Measurements from ENCODE around the gene REEP5. TPM values are rescaled to one million over a fixed set of nuclear protein-coding genes. Genes with fewer than 3 reads are reported as not detected.
A peak's percentile ranks its signal among the peaks of the same experiment; 100 is the strongest.

REEP5 gene
- total and polyA plus RNA-seq, 5 experiments from 2014 or later = 33.1 to 59.2 (median 35.5) TPM

DNA sequence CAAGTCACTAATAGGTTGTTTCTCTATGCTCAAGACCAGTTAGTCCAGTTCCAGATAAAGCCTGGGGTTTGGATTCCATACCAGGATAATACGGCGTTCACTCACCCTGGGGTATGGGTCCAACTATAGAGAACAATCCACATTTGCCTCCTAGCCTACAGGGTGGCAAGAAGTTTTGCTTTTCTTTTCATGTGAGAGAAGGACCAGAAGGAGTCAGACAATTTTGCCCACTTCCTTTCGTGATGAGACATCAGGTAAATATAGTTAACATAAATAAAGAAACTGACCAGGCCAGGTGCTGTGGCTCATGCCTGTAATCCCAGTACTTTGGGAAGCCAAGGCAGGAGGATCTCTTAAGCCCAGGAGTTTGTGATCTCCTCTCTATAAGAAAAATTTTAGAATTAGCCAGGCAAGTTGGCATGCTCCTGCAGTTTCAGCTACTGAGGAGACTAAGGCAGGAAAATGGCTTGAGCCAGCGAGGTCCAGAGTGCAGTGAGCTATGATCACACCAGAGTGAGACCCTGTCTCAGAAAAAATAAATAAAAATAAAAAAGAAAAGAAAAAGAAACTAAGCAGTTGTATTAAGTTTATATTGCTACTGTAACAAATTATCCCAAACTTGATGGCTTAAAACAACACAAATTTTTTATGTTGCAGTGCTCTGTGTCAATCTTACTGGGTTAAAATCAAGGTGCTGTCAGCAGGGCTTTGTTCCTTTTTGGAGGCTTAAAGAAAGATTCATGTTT is 7.5 kb upstream of the REEP5 start:
- ATAC-seq (peak; percentile 5 to 18), DNase-seq (no peak)
- Mint-ChIP-seq H3K36me3 (no peaks in the 10 kb centered on the region), H3K4me3 (peak overlapping the region; percentile 13 to 80 (median 66)), H3K27ac (peak overlapping the region; percentile 6 to 82 (median 48)), H3K9me3 (peaks cover 0 to 1% (median 0%) of the 10 kb centered on the region in 9 donors), H3K4me1 (peaks cover 17 to 70% (median 40%) of the 10 kb centered on the region in 4 donors), H3K27me3 (no peaks in the 10 kb centered on the region)
- POLR2A ChIA-PET = interaction anchor here (0.6 to 2.2 kb wide), 3 partner anchors 8 to 58 kb away, joined by 4 to 19 read pairs (median 8); partner anchors contain the start of genes DCP2 and REEP5

DNA sequence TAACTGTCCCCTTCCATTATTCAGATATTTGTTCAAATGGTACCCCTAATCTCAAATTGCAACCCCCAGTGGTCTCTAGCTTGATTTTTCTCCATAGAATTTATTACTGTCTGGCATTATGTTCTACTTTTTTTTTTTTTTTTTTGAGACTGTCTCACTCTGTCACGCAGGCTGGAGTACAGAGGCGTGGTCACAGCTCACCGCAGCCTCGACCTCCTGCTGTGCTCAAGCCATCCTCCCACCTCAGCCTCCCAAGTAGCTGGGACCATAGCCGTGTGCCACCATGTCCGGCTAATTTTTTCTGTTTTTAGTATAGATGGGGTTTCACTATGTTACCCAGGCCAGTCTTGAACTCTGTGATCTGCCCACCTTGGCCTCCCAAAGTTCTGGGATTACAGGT is 2.0 kb upstream of the REEP5 start:
- H3K27ac Mint-ChIP-seq = peak overlapping the region; percentile 88 to 97 (median 94)
- no peaks in the 10 kb centered on the region for H3K27me3 Mint-ChIP-seq
- peaks cover 20 to 79% (median 53%) of the 10 kb centered on the region in 4 donors for H3K4me1 Mint-ChIP-seq
- H3K9me3 Mint-ChIP-seq = no peaks in the 10 kb centered on the region
- peaks cover 0 to 6% (median 0%) of the 10 kb centered on the region in 3 donors for H3K36me3 Mint-ChIP-seq
- DNase-seq (no peak), ATAC-seq (no peak)
- peak overlapping the region; percentile 78 to 97 (median 89) for H3K4me3 Mint-ChIP-seq
- POLR2A ChIA-PET = interaction anchor here (0.8 to 4.5 kb wide), 3 partner anchors 17 to 52 kb away, joined by 3 to 44 read pairs (median 3); partner anchors contain the start of gene DCP2

DNA sequence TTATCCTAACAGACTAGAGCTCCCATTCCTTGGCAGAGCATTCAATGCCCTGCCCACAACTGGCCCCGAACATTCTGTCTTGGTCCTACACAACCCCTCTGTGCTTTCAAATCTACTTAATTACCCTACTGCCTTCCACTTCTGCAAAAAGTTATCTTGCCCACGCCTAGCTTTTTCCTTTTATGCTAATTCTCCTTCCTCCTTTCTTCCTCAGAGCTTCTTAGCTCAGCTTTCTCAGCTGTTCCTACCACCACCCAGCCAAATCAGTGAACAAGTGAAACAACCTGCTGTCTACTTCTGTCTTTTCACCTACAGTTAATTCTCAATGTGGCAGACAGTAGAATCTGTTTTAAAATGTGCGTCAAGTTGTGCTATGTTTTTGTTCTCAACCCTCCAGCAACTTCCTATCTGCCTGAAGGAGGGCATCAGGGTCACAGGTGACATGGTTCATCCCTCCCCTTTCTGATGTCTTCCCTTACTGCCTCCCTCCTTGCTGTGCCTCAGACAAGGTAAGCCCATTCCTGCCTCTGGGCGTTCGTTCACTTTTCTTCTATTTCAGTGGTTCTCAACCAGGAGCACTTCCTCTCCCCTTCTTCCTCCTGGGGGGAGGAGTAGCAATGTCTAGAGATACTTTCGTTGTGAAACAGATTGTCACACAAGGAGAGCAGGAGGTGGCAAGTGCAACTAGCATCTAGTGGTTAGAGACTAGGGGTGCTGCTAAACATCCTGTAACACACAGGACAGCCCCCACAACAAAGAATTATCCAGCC is 1.3 kb upstream of the REEP5 start:
- Mint-ChIP-seq H3K4me3 (peak overlapping the region; percentile 78 to 97 (median 89)), H3K27me3 (no peaks in the 10 kb centered on the region), H3K27ac (peak overlapping the region; percentile 88 to 97 (median 94)), H3K9me3 (no peaks in the 10 kb centered on the region), H3K36me3 (peaks cover 0 to 13% (median 3%) of the 10 kb centered on the region in 3 donors), H3K4me1 (peaks cover 25 to 79% (median 54%) of the 10 kb centered on the region in 4 donors)
- DNase-seq = peak in 9 of 10 donors; percentile 6 to 72 (median 49)
- POLR2A ChIA-PET = interaction anchor here (0.9 to 4.5 kb wide), 5 partner anchors 36 to 64 kb away, joined by 3 to 44 read pairs (median 4); partner anchors contain the start of genes DCP2 and SRP19
- ATAC-seq = peak; percentile 22 to 61

DNA sequence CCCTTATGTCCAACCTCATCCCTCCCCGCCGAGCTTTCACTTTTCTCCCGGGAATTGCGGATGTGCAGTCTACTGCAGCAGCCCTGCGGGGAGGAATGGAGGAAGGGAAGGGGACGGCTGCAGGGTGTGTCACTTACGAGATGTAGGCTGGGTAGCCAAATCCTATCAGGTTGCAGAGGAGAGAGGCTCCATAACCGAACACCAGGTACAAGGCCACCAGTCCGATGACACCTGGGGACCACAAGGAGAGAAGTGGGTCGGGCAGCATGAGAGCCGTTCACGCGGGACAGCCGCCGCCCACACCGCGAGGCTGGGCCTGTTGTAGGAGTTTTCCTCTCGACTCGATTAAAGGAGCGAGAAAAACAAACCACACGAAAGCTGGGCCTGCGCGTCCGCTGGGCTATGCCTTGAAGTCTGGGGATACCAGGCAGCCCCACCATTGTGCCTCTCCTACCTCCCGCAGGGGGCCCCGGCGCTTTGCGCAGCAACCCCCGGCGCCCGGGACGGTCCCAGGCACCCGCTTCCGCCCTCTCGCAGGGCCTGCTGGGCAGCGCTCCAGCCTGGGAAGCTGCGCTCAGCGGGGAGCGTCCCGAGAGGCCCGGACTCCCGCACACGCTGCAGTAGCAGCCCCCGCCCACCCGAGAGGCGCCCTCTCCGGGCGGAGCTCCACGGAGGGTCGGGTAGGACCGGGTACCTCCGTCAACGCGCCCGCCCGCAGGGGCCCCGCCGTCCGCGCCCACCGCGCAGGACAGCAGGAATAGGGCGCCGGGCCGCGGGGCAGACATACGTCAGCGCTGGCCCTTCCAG is 798 bp downstream of the REEP5 start:
- peaks cover 32 to 83% (median 69%) of the 10 kb centered on the region in 4 donors for H3K4me1 Mint-ChIP-seq
- POLR2A ChIA-PET = interaction anchor here (0.5 to 4.5 kb wide), 15 partner anchors 9 to 593 kb away, joined by 3 to 44 read pairs (median 4); partner anchors contain the start of genes DCP2, SRP19 and YTHDC2
- H3K36me3 Mint-ChIP-seq = peaks cover 0 to 26% (median 8%) of the 10 kb centered on the region in 3 donors
- H3K4me3 Mint-ChIP-seq = peak overlapping the region; percentile 78 to 95 (median 90)
- ATAC-seq = peak; percentile 41 to 69
- DNase-seq = peak; percentile 27 to 72 (median 54)
- H3K27me3 Mint-ChIP-seq = no peaks in the 10 kb centered on the region
- H3K27ac Mint-ChIP-seq = peak overlapping the region; percentile 32 to 97 (median 82)
- no peaks in the 10 kb centered on the region for H3K9me3 Mint-ChIP-seq

DNA sequence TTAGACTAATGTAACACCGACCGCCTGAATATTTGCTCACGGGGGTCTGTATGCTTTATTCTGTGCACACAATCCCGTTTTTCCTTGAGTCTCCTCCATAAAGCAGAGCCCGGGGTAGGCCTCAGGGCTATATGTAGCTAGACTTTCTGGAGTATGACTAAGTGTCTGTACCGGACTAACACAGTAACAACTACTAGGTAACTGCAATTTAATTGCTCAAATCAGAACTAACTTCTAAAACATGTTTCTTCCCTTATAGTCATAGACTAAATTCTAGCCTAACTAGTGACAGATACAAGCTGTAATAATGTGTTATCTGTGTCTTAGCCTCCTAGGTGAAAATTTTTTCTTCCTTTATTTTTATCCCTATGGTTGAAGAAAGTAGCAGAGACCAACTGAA is 2.1 kb downstream of the REEP5 start:
- H3K36me3 Mint-ChIP-seq = peaks cover 0 to 36% (median 8%) of the 10 kb centered on the region in 3 donors
- POLR2A ChIA-PET = interaction anchor here (0.6 to 4.5 kb wide), 3 partner anchors 10 to 56 kb away, joined by 3 to 44 read pairs (median 19); partner anchors contain the start of gene DCP2
- H3K4me3 Mint-ChIP-seq = peak overlapping the region; percentile 26 to 93 (median 88)
- H3K4me1 Mint-ChIP-seq = peaks cover 39 to 88% (median 78%) of the 10 kb centered on the region in 4 donors
- peak overlapping the region in 4 of 10 donors; percentile 12 to 79 (median 34) for H3K27ac Mint-ChIP-seq
- ATAC-seq (no peak), DNase-seq (no peak)
- no peaks in the 10 kb centered on the region for H3K27me3 Mint-ChIP-seq
- no peaks in the 10 kb centered on the region for H3K9me3 Mint-ChIP-seq

DNA sequence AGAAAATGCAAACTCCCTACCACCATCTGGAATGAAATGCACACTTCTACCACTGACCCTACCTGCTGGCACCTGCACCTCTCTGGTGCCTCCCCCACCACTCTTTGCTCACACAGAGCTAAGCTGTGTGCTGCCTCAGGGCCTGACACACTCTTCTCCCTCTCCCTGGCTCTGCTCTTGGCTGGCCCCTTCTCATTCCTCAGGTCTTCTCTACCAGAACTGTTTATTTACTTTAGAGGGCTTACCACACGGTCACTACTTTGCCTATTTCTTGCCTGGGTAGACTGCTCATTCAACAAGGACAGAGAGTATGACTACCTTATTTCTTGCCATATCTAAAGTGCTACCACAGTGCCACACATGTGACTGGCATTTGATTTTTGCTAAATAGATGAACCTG is 3.3 kb downstream of the REEP5 start:
- Mint-ChIP-seq H3K4me1 (peaks cover 35 to 84% (median 75%) of the 10 kb centered on the region in 4 donors), H3K36me3 (peaks cover 0 to 43% (median 10%) of the 10 kb centered on the region in 3 donors), H3K27me3 (no peaks in the 10 kb centered on the region), H3K9me3 (no peaks in the 10 kb centered on the region), H3K27ac (peak overlapping the region in 4 of 10 donors; percentile 10 to 80 (median 52)), H3K4me3 (peak overlapping the region in 7 of 10 donors; percentile 9 to 55 (median 33))
- ATAC-seq = no peak
- no peak for DNase-seq
- POLR2A ChIA-PET = no interaction called here

DNA sequence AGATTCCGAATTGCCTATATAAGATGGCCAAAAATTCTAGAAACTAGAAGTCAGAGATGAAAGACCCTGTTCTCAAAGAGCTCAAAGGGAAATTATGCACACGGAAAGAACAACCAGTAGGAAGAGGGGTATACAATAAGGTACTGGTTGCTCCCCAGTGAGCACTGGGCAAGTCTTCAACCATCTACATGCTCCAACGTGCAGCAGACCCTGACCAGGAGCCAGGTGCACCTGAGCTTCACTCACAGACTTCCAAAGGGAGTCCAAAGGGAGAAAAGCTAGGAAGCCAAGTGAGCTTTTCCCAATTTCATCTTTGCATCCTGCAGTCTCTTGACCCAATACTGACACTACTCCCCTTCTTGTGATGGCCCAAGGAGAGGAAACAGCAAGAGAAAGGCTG is 3.9 kb downstream of the REEP5 start:
- Mint-ChIP-seq H3K9me3 (no peaks in the 10 kb centered on the region), H3K36me3 (peaks cover 0 to 45% (median 10%) of the 10 kb centered on the region in 3 donors), H3K4me1 (peaks cover 31 to 84% (median 73%) of the 10 kb centered on the region in 4 donors), H3K27ac (peak overlapping the region in 2 of 10 donors; percentile 56 to 80), H3K4me3 (peak overlapping the region in 3 of 10 donors; percentile 10 to 70 (median 16)), H3K27me3 (no peaks in the 10 kb centered on the region)
- no peak for ATAC-seq
- no peak for DNase-seq
- POLR2A ChIA-PET = no interaction called here

DNA sequence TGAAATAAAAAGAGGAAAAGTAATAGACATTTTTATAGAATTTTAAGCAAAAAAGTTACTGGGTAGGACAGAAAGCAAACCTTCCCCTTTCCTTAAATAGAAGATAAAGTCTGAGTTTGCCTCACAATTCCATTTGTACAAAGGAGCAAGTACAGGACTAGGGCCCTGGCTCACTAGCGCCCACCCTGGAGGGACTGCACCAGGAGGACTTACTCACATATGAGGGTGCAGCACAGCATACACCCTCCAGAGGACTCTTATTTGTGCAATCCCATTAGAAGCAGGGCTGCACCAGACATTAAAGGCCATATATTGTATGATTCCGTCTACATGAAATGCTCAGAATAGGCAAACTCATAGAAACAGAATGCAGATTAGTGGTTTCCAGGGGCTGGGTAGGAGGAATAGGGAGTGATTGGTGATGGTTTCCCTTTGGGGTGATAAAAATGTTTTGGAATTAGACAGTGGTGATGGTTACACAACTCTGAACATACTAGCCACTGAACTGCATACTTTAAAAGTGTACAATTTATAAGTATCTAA is 4.5 kb downstream of the REEP5 start:
- DNase-seq (no peak), ATAC-seq (no peak)
- Mint-ChIP-seq H3K27ac (peak overlapping the region in 2 of 10 donors; percentile 53 to 80), H3K4me1 (peaks cover 32 to 84% (median 72%) of the 10 kb centered on the region in 4 donors), H3K4me3 (peak overlapping the region in 2 of 10 donors; percentile 3 to 70), H3K27me3 (no peaks in the 10 kb centered on the region), H3K36me3 (peaks cover 0 to 51% (median 10%) of the 10 kb centered on the region in 3 donors), H3K9me3 (no peaks in the 10 kb centered on the region)
- POLR2A ChIA-PET = no interaction called here

DNA sequence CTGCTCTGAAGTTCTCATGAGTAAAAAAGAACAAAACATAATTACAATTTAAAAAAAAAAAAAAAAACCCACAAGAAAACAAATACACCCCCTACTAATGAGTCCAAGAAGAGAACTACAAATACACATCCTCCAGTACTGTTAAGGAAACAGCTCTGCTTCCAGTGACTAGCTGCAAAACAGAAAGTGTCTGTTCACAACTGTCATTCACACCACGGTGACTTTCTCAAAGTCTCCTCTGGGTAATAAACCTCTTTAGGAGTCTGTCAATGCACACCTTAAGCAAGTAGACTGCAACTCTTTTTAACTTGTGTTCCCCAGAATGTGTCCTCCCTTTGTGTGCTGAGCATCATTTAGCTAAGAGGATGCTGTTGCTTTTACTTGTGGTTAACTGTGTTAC is 6.2 kb downstream of the REEP5 start:
- H3K4me3 Mint-ChIP-seq = peak overlapping the region in 6 of 10 donors; percentile 22 to 62 (median 34)
- no peaks in the 10 kb centered on the region for H3K27me3 Mint-ChIP-seq
- no peak for DNase-seq
- peak in 1 of 2 donors; percentile 33 for ATAC-seq
- peaks cover 0 to 58% (median 10%) of the 10 kb centered on the region in 3 donors for H3K36me3 Mint-ChIP-seq
- POLR2A ChIA-PET = interaction anchor here (1.3 kb wide), 1 partner anchor 9 kb away, joined by 4 read pairs; no protein-coding TSS in a partner anchor
- H3K9me3 Mint-ChIP-seq = no peaks in the 10 kb centered on the region
- H3K27ac Mint-ChIP-seq = peak overlapping the region in 5 of 10 donors; percentile 0 to 87 (median 37)
- peaks cover 30 to 84% (median 68%) of the 10 kb centered on the region in 4 donors for H3K4me1 Mint-ChIP-seq

DNA sequence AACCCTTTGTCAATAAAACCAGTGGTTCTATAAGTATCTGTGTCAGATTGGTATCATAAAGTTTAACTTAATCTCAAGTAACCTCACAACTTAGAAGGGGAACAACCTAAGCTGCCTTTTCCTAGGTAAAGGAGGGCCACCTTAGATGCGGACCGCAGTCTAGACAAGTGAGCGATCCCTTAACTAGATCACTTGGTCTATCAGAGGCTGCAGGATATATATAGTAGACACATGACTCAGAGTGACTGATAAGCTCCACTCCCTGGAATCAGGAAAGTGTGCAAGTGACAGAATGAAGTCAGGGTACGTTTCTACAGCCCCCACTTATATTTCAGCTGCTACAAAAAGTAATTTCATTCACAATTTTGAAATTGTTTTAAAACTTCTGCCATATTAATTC is 7.4 kb downstream of the REEP5 start:
- POLR2A ChIA-PET = interaction anchor here (0.5 to 1.5 kb wide), 2 partner anchors 11 to 36 kb away, joined by 3 to 6 read pairs; no protein-coding TSS in a partner anchor
- H3K27me3 Mint-ChIP-seq = no peaks in the 10 kb centered on the region
- no peak for ATAC-seq
- H3K4me3 Mint-ChIP-seq = no peak overlapping the region
- H3K27ac Mint-ChIP-seq = peak overlapping the region in 1 of 10 donors; percentile 32
- H3K36me3 Mint-ChIP-seq = peaks cover 0 to 70% (median 17%) of the 10 kb centered on the region in 3 donors
- peaks cover 30 to 72% (median 57%) of the 10 kb centered on the region in 4 donors for H3K4me1 Mint-ChIP-seq
- H3K9me3 Mint-ChIP-seq = no peaks in the 10 kb centered on the region
- DNase-seq = no peak

DNA sequence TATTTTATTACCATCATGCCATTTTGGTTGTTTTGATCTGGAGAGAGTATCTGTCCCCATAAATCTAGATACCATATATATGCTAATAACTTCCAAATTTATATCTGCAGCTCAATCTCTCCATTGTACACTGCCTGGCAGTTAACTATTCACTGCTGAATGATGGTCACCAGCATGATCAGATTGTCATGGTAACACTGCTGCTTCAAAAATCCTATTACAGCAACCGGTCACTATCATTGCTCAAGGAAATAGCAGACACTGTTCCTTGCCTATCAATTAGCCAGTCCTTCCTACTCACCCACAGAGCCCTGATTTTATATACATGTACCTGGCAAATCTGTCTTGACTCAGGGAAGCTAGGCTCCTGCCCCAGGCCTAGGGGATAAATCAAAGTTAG is 11.5 kb downstream of the REEP5 start:
- no peak for DNase-seq
- Mint-ChIP-seq H3K36me3 (peaks cover 0 to 62% (median 9%) of the 10 kb centered on the region in 3 donors), H3K4me3 (no peak overlapping the region), H3K27ac (no peak overlapping the region), H3K27me3 (no peaks in the 10 kb centered on the region), H3K4me1 (peaks cover 17 to 47% (median 27%) of the 10 kb centered on the region in 4 donors), H3K9me3 (no peaks in the 10 kb centered on the region)
- POLR2A ChIA-PET = interaction anchor here (1.3 kb wide), 1 partner anchor 53 kb away, joined by 4 read pairs; no protein-coding TSS in a partner anchor
- no peak for ATAC-seq
